ENCODE measurements around the gene KIAA1671.

The KIAA1671 gene

GRCh38 chr22:25091458-25091857, 138.9 kb downstream of the KIAA1671 start:
- CTCF ChIA-PET, result interaction anchor here (0.6 kb wide), 1 partner anchor 21 kb away, joined by 3 read pairs; no protein-coding TSS in a partner anchor
- no peak for DNase-seq (ENCODE audit: low spot score)
- POLR2A ChIA-PET (ENCODE audit: low non-redundant PET), result no interaction called here
- no peak overlapping the region for H3K27ac ChIP-seq
- TF ChIP-seq CTCF (conservative IDR thresholded peaks at IDR 0.05; ENCODE audit: low read depth), result no peak

GRCh38 chr22:25092119-25092518, 139.6 kb downstream of the KIAA1671 start:
- no peak for DNase-seq (ENCODE audit: low spot score)
- TF ChIP-seq CTCF (conservative IDR thresholded peaks at IDR 0.05; ENCODE audit: low read depth), result no peak
- H3K27ac ChIP-seq, result peak overlapping the region; percentile 42
- POLR2A ChIA-PET (ENCODE audit: low non-redundant PET), result no interaction called here
- CTCF ChIA-PET, result no interaction called here

- H3K27ac ChIP-seq, result peak overlapping the region; percentile 31
- DNase-seq (ENCODE audit: low spot score), result no peak
- ChIA-PET POLR2A (ENCODE audit: low non-redundant PET) (no interaction called here), CTCF (no interaction called here)
- TF ChIP-seq CTCF (conservative IDR thresholded peaks at IDR 0.05; ENCODE audit: low read depth), result no peak
Observed at GRCh38 chr22:25094579-25094978, 142.1 kb downstream of the KIAA1671 start.

GRCh38 chr22:25095869-25096268, 143.4 kb downstream of the KIAA1671 start:
- no peak for DNase-seq (ENCODE audit: low spot score)
- no peak for TF ChIP-seq CTCF (conservative IDR thresholded peaks at IDR 0.05; ENCODE audit: low read depth)
- peak overlapping the region; percentile 11; the same call in 1 of the 2 replicates for H3K27ac ChIP-seq
- ChIA-PET CTCF (no interaction called here), POLR2A (ENCODE audit: low non-redundant PET) (no interaction called here)

- POLR2A ChIA-PET (ENCODE audit: low non-redundant PET), result no interaction called here
- no peak overlapping the region for H3K27ac ChIP-seq
- no peak for DNase-seq (ENCODE audit: low spot score)
- CTCF ChIA-PET, result no interaction called here
- TF ChIP-seq CTCF (conservative IDR thresholded peaks at IDR 0.05; ENCODE audit: low read depth), result no peak
Observed at GRCh38 chr22:25096638-25097405, 144.3 kb downstream of the KIAA1671 start.

GRCh38 chr22:25098445-25099081, 146.0 kb downstream of the KIAA1671 start:
- POLR2A ChIA-PET (ENCODE audit: low non-redundant PET), result no interaction called here
- CTCF ChIA-PET, result no interaction called here
- DNase-seq (ENCODE audit: low spot score), result no peak
- no peak for TF ChIP-seq CTCF (conservative IDR thresholded peaks at IDR 0.05; ENCODE audit: low read depth)
- H3K27ac ChIP-seq, result no peak overlapping the region
